H1 (cell line): ENCODE data around the gene ISOC1. TPM values are rescaled to one million over a fixed set of nuclear protein-coding genes. Genes with fewer than 3 reads are reported as not detected.

ENCODE experiments used
- polyA plus RNA-seq, 7 experiments: library from polyadenylated mRNA; depleted of rRNA in 3 of 7; stranded (reverse) in 5 of 7; unstranded in 2 of 7; fragments of >200 nt in 5 of 7; fragments of 200-250 nt in 2 of 7; gene quantifications; 1 replicate in 5 of 7; 2 replicates in 1 of 7; 4 replicates in 1 of 7; pipeline versions ENCODE4 v1.2.1 to v1.2.3, GENCODE V29; 2011 to 2013; ENCODE audit warnings: missing spikeins in 2 of 7, mixed read lengths in 2 of 7
- total RNA-seq: library from RNA; stranded (reverse); fragmentation: NEBNext Ultra II Directional; extraction: Animal tissue kit (Norgen Biotek cat#: 25700); gene quantifications from 2 replicates; pipeline ENCODE4 v1.2.1, GENCODE V29; 2021
- TF ChIP-seq, protein P1 (sequence below): IDR thresholded peaks from 2 replicates; pipeline ENCODE4 v1.6.1; 2011; ENCODE audit warnings: low read length, improper control_type of control experiment

The ISOC1 gene
- total and polyA plus RNA-seq, 2 of the 8 experiments (the other 6 are each of a cell fraction or from before 2014, with no cell fraction given) = 27.7 to 34.9 TPM

DNA sequence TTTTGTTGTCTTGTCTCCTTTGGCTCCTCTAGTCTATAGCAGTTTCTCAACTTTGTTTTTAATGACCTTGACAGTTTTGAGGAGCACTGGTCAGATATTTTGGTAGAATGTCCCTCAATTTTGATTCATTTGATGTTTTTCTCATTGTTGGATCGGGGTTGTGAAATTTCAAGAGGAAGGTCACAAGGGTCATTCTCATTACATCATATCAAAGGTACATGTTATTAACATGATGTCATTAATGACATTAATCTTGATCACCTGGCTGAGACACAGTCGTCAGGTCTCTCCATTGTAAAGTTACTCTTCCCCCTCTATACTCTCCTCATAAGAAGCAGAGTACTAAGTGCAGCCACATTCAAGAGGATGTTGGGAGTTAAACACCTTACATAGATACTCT, 7.2 kb downstream of the ISOC1 start (continued):
- TF ChIP-seq, protein P1, sequence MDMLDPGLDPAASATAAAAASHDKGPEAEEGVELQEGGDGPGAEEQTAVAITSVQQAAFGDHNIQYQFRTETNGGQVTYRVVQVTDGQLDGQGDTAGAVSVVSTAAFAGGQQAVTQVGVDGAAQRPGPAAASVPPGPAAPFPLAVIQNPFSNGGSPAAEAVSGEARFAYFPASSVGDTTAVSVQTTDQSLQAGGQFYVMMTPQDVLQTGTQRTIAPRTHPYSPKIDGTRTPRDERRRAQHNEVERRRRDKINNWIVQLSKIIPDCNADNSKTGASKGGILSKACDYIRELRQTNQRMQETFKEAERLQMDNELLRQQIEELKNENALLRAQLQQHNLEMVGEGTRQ = no peak
